T-cell (primary cell): ENCODE measurements around the gene DONSON. TPM values are rescaled to one million over a fixed set of nuclear protein-coding genes. Genes with fewer than 3 reads are reported as not detected.
"Not testable (repeated sequence)": the region's sequence is repeated elsewhere in the genome, so short reads cannot be mapped to it uniquely, and the experiment has no call there.

ENCODE experiments used
- ATAC-seq, 4 experiments: fragments of 200-7000 bp in 3 of 4; fragments of 150-1000 bp in 1 of 4; cut with Tn5 transposase; replicated peaks in 1 of 4; 1 replicate in 3 of 4; 2 replicates in 1 of 4; pipeline ENCODE4 v1.10.0; 2021; ENCODE audit warnings: moderate library complexity in 3 of 4, mild to moderate bottlenecking in 2 of 4, moderate number of reproducible peaks in 1 of 4
- CTCF ChIA-PET, 2 donors: fragments of 300-600 bp; sonication (Branson Sonifier 250); formaldehyde crosslinking; loops; one replicate each; lab custom pipeline; 2022; ENCODE audit warnings: antibody characterized with exemption in 2 of 2; lab: Charles Lee
- POLR2A ChIA-PET, 2 donors: fragments of 300-600 bp; sonication (Branson Sonifier 250); formaldehyde crosslinking; loops; one replicate each; lab custom pipeline; 2022; ENCODE audit warnings: antibody characterized with exemption in 2 of 2; lab: Charles Lee
- DNase-seq, 35 experiments: peaks; one replicate each; pipeline versions ENCODE4 v3.0.0 to v3.0.0-alpha.2; 2013 to 2023
- H3K27ac ChIP-seq: one replicate; pipeline ENCODE4 v1.5.1; 2013; ENCODE audit warnings: low read length
- H3K27me3 ChIP-seq, 2 experiments: replicated peaks in 1 of 2; 1 replicate in 1 of 2; 2 replicates in 1 of 2; pipeline versions ENCODE4 v1.6.1 to v1.7.0; 2013; ENCODE audit warnings: low read length in 1 of 2, mixed read lengths in 1 of 2; ENCODE audit not compliant: control insufficient read depth in 2 of 2, insufficient read depth in 2 of 2; ENCODE audit errors: extremely low read depth in 1 of 2
- H3K36me3 ChIP-seq, 2 donors: 1 replicate in 1 of 2; 2 replicates in 1 of 2; pipeline versions ENCODE4 v1.6.1 to v1.7.0; 2013; ENCODE audit warnings: low read length in 1 of 2; ENCODE audit not compliant: control insufficient read depth in 2 of 2, insufficient read depth in 1 of 2; ENCODE audit errors: extremely low read depth in 1 of 2
- H3K4me1 ChIP-seq, 2 experiments: 1 replicate in 1 of 2; 2 replicates in 1 of 2; pipeline versions ENCODE4 v1.6.1 to v1.7.0; 2013; ENCODE audit warnings: low read length in 2 of 2, mixed read lengths in 1 of 2; ENCODE audit not compliant: insufficient read depth in 2 of 2, control insufficient read depth in 1 of 2; ENCODE audit errors: extremely low read depth in 1 of 2
- H3K4me3 ChIP-seq, 2 donors: 1 replicate in 1 of 2; 2 replicates in 1 of 2; pipeline versions ENCODE4 v1.5.1 to v1.7.0; 2013; ENCODE audit warnings: mild to moderate bottlenecking in 2 of 2, low read length in 1 of 2, moderate library complexity in 1 of 2; ENCODE audit not compliant: control insufficient read depth in 1 of 2; ENCODE audit errors: extremely low read depth in 1 of 2
- H3K9me3 ChIP-seq: 2 replicates; pipeline ENCODE4 v1.7.0; 2013
- H3K27ac Mint-ChIP-seq, 2 donors: one replicate each; pipeline ENCODE4 v1.8.0; 2020 to 2021; ENCODE audit warnings: mild to moderate bottlenecking in 2 of 2, mixed read lengths in 2 of 2
- H3K27me3 Mint-ChIP-seq, 2 donors: one replicate each; pipeline ENCODE4 v1.8.0; 2021 to 2022; ENCODE audit warnings: mixed read lengths in 2 of 2
- H3K36me3 Mint-ChIP-seq: one replicate; pipeline ENCODE4 v1.8.0; 2021; ENCODE audit warnings: mixed read lengths
- H3K4me1 Mint-ChIP-seq, 3 donors: one replicate each; pipeline ENCODE4 v1.8.0; 2020 to 2022; ENCODE audit warnings: mixed read lengths in 3 of 3, mild to moderate bottlenecking in 1 of 3
- H3K4me3 Mint-ChIP-seq, 3 donors: one replicate each; pipeline ENCODE4 v1.8.0; 2020 to 2022; ENCODE audit warnings: mild to moderate bottlenecking in 3 of 3, mixed read lengths in 3 of 3, moderate library complexity in 3 of 3
- H3K9me3 Mint-ChIP-seq, 3 donors: one replicate each; pipeline ENCODE4 v1.8.0; 2020 to 2022; ENCODE audit warnings: mixed read lengths in 3 of 3
- WGBS: methylation state at CpG from one replicate; pipeline ENCODE4 v1.1.5; 2013; ENCODE audit warnings: missing lambda C conversion rate; ENCODE audit not compliant: insufficient coverage; 5-methylcytosine and 5-hydroxymethylcytosine counted together
- total RNA-seq, 35 experiments: library from RNA in 6 of 35; stranded (reverse) in 6 of 35; fragments of 120-200 nt in 1 of 35; gene quantifications; one replicate each; pipeline versions ENCODE4 v1.2.1 to v1.2.4 and lab custom pipeline; 2013 to 2026

DONSON gene
- total RNA-seq, 5 donors from 2014 or later (not counting 1 experiment from before 2014, with no cell fraction given), result 8.9 to 14.6 (median 11.0) TPM

- Histone ChIP-seq H3K4me1 (no peaks in the 10 kb centered on the region), H3K9me3 (no peaks in the 10 kb centered on the region), H3K27me3 (no peaks in the 10 kb centered on the region), H3K36me3 (peaks cover 0 to 11% of the 10 kb centered on the region in 2 donors), H3K4me3 (no peak overlapping the region), H3K27ac (no peak overlapping the region)
- 100% methylated on average over 1 of the region's 2 CpGs for WGBS
- ChIA-PET POLR2A (no interaction called here), CTCF (no interaction called here)
- Mint-ChIP-seq H3K27me3 (no peaks in the 10 kb centered on the region), H3K4me1 (no peaks in the 10 kb centered on the region), H3K9me3 (no peaks in the 10 kb centered on the region), H3K36me3 (peaks cover 37% of the 10 kb centered on the region), H3K27ac (peak overlapping the region in 1 of 2 donors; percentile 3), H3K4me3 (no peak overlapping the region)
- ATAC-seq (no peak), DNase-seq (no peak)
These were observed 29.9 kb upstream of the DONSON start for GRCh38 chr21:33618407-33618806.

GRCh38 chr21:33617565-33617964, 29.1 kb upstream of the DONSON start:
- H3K36me3 ChIP-seq, POLR2A ChIA-PET, H3K27me3 ChIP-seq, ATAC-seq, H3K27ac Mint-ChIP-seq, H3K27ac ChIP-seq, H3K9me3 ChIP-seq, H3K9me3 Mint-ChIP-seq, H3K4me3 ChIP-seq, H3K4me1 ChIP-seq, H3K4me3 Mint-ChIP-seq, H3K27me3 Mint-ChIP-seq, H3K4me1 Mint-ChIP-seq, DNase-seq: not testable (repeated sequence)
- CTCF ChIA-PET, result interaction anchor here in 1 of 2 donors (0.6 kb wide), 1 partner anchor 92 kb away, joined by 8 read pairs; no protein-coding TSS in a partner anchor
- 87% methylated on average over 3 of the region's 11 CpGs for WGBS
- H3K36me3 Mint-ChIP-seq, result peaks cover 41% of the 10 kb centered on the region

- Histone ChIP-seq H3K4me1 (no peaks in the 10 kb centered on the region), H3K27ac (no peak overlapping the region), H3K27me3 (no peaks in the 10 kb centered on the region), H3K36me3 (peaks cover 5 to 17% of the 10 kb centered on the region in 2 donors), H3K4me3 (no peak overlapping the region), H3K9me3 (no peaks in the 10 kb centered on the region)
- POLR2A ChIA-PET, result no interaction called here
- Mint-ChIP-seq H3K4me3 (no peak overlapping the region), H3K27me3 (no peaks in the 10 kb centered on the region), H3K9me3 (no peaks in the 10 kb centered on the region), H3K27ac (no peak overlapping the region), H3K36me3 (peaks cover 15% of the 10 kb centered on the region), H3K4me1 (no peaks in the 10 kb centered on the region)
- 96% methylated on average over 3 of the region's 7 CpGs for WGBS
- ATAC-seq (no peak), DNase-seq (no peak)
- CTCF ChIA-PET, result interaction anchor here in 1 of 2 donors (0.7 to 1.0 kb wide), 2 partner anchors 204 to 786 kb away, joined by 3 read pairs; no protein-coding TSS in a partner anchor
These were observed 22.7 kb upstream of the DONSON start for GRCh38 chr21:33611006-33611744.

- no peak overlapping the region for H3K4me3 Mint-ChIP-seq
- peaks cover 5 to 19% of the 10 kb centered on the region in 2 donors for H3K36me3 ChIP-seq
- ChIA-PET POLR2A (no interaction called here), CTCF (interaction anchor here in 1 of 2 donors (1.3 kb wide), 1 partner anchor 16 kb away, joined by 4 read pairs; no protein-coding TSS in a partner anchor)
- ATAC-seq (no peak), DNase-seq (no peak)
- H3K27ac ChIP-seq, result no peak overlapping the region
- no peaks in the 10 kb centered on the region for H3K9me3 ChIP-seq
- WGBS, result no CpG with 5 or more reads among the region's 1 CpG
- peaks cover 3 to 5% (median 4%) of the 10 kb centered on the region in 3 donors for H3K4me1 Mint-ChIP-seq
- H3K9me3 Mint-ChIP-seq, result no peaks in the 10 kb centered on the region
- H3K27me3 Mint-ChIP-seq, result no peaks in the 10 kb centered on the region
- H3K27ac Mint-ChIP-seq, result no peak overlapping the region
- no peak overlapping the region for H3K4me3 ChIP-seq
- no peaks in the 10 kb centered on the region for H3K4me1 ChIP-seq
- peaks cover 14% of the 10 kb centered on the region for H3K36me3 Mint-ChIP-seq
- H3K27me3 ChIP-seq, result no peaks in the 10 kb centered on the region
These were observed 20.1 kb upstream of the DONSON start for GRCh38 chr21:33608559-33608958.

GRCh38 chr21:33598051-33598450, 9.6 kb upstream of the DONSON start:
- Histone ChIP-seq H3K27me3 (no peaks in the 10 kb centered on the region), H3K27ac (no peak overlapping the region), H3K4me3 (no peak overlapping the region), H3K9me3 (no peaks in the 10 kb centered on the region), H3K4me1 (no peaks in the 10 kb centered on the region), H3K36me3 (peaks cover 0 to 48% of the 10 kb centered on the region in 2 donors)
- ATAC-seq (no peak), DNase-seq (no peak)
- POLR2A ChIA-PET, result interaction anchor here in 1 of 2 donors (0.6 kb wide), 1 partner anchor 125 kb away, joined by 4 read pairs; no protein-coding TSS in a partner anchor
- WGBS, result no CpG with 5 or more reads among the region's 1 CpG
- Mint-ChIP-seq H3K36me3 (peaks cover 31% of the 10 kb centered on the region), H3K4me3 (no peak overlapping the region), H3K4me1 (no peaks in the 10 kb centered on the region), H3K27ac (no peak overlapping the region), H3K9me3 (no peaks in the 10 kb centered on the region), H3K27me3 (no peaks in the 10 kb centered on the region)
- CTCF ChIA-PET, result interaction anchor here in 1 of 2 donors (0.6 kb wide), 1 partner anchor 12 kb away, joined by 4 read pairs; no protein-coding TSS in a partner anchor

- H3K36me3 Mint-ChIP-seq, result peaks cover 2% of the 10 kb centered on the region
- H3K36me3 ChIP-seq, result peaks cover 0 to 2% of the 10 kb centered on the region in 2 donors
- peaks cover 16 to 19% (median 17%) of the 10 kb centered on the region in 3 donors for H3K4me1 Mint-ChIP-seq
- peak overlapping the region; percentile 80 to 91 (median 85) for H3K4me3 Mint-ChIP-seq
- H3K4me1 ChIP-seq, result peaks cover 5 to 16% of the 10 kb centered on the region in 2 experiments
- peak; percentile 13 to 19 (median 18) for ATAC-seq
- no peaks in the 10 kb centered on the region for H3K27me3 Mint-ChIP-seq
- ChIA-PET CTCF (interaction anchor here (0.6 to 1.7 kb wide), 7 partner anchors 14 to 263 kb away, joined by 3 to 30 read pairs (median 3); partner anchors contain the start of genes IFNAR1 (in 1 of the 2) and TMEM50B (in 1 of the 2)), POLR2A (interaction anchor here (0.5 to 1.4 kb wide), 6 partner anchors 16 to 1311 kb away, joined by 3 to 8 read pairs (median 4); partner anchors contain the start of gene PAXBP1 (in 1 of the 2))
- H3K27ac Mint-ChIP-seq, result peak overlapping the region; percentile 55 to 73
- H3K9me3 Mint-ChIP-seq, result no peaks in the 10 kb centered on the region
- peak in 3 of 35 experiments; percentile 0 to 9 (median 1) for DNase-seq
- no peaks in the 10 kb centered on the region for H3K27me3 ChIP-seq
- no peak overlapping the region for H3K27ac ChIP-seq
- H3K4me3 ChIP-seq, result peak overlapping the region; percentile 84
- WGBS, result under 1% methylated on average over 50 of the region's 57 CpGs
- H3K9me3 ChIP-seq, result no peaks in the 10 kb centered on the region
These were observed 546 bp downstream of the DONSON start for GRCh38 chr21:33587792-33588484.
